Muscle of leg (tissue), 16 donors: ENCODE results near the gene TIMM8B. TPM values are rescaled to one million over a fixed set of nuclear protein-coding genes. Genes with fewer than 3 reads are reported as not detected.
A peak's percentile ranks its signal among the peaks of the same experiment; 100 is the strongest.

Source experiments
- DNase-seq: peaks from one replicate; pipeline ENCODE4 v3.0.0; 2013
- H3K27ac ChIP-seq: one replicate; pipeline ENCODE4 v1.5.1; 2013; ENCODE audit warnings: mild to moderate bottlenecking, low read length, control low read depth
- H3K27me3 ChIP-seq: one replicate; pipeline ENCODE4 v1.6.1; 2013; ENCODE audit warnings: low read length; ENCODE audit not compliant: control insufficient read depth, insufficient read depth
- H3K36me3 ChIP-seq: one replicate; pipeline ENCODE4 v1.6.1; 2013; ENCODE audit warnings: low read length; ENCODE audit not compliant: control insufficient read depth, insufficient read depth
- H3K4me1 ChIP-seq: one replicate; pipeline ENCODE4 v1.6.1; 2013; ENCODE audit warnings: low read length; ENCODE audit not compliant: control insufficient read depth, insufficient read depth
- H3K4me3 ChIP-seq: one replicate; pipeline ENCODE4 v1.5.1; 2013; ENCODE audit warnings: low read length, control low read depth
- H3K9me3 ChIP-seq: replicated peaks from 2 replicates; pipeline ENCODE4 v1.6.1; 2013; ENCODE audit warnings: low read depth, low read length; ENCODE audit not compliant: control insufficient read depth
- WGBS: methylation state at CpG from one replicate; pipeline ENCODE4 v1.1.5; 2013; ENCODE audit warnings: missing lambda C conversion rate; ENCODE audit not compliant: insufficient coverage; 5-methylcytosine and 5-hydroxymethylcytosine counted together
- long read RNA-seq, 11 donors: transcript quantifications; one replicate each; lab custom pipeline, GENCODE V29; 2026
- polyA plus RNA-seq, 8 donors: library from polyadenylated mRNA; unstranded; fragments of 120-200 nt; gene quantifications; one replicate each; pipeline versions ENCODE4 v1.2.1 to v1.2.3, GENCODE V29; 2013; ENCODE audit warnings: inconsistent platforms in 1 of 8, low replicate concordance in 1 of 8; ENCODE audit not compliant: insufficient read length in 8 of 8, insufficient read depth in 1 of 8
- total RNA-seq: library from RNA; stranded (reverse); fragments of 120-200 nt; gene quantifications from one replicate; pipeline ENCODE4 v1.2.4, GENCODE V29; 2013

Gene TIMM8B
- 77.2 TPM for total RNA-seq
- polyA plus RNA-seq = 10 to 100 TPM; 46.6 to 60.5 (median 52.8) TPM
- long read RNA-seq, donor 1, transcript TIMM8B-201 (2 exons, 819 nt) = major isoform, 36 of 38 reads
- long read RNA-seq, donor 1, partial matches to known transcripts = 0 of 38 reads
- long read RNA-seq, donor 1, other reads (novel, unspliced or antisense) = 0 of 38 reads
- long read RNA-seq, donor 2, transcript TIMM8B-201 (2 exons, 819 nt) = major isoform, 7 of 9 reads
- long read RNA-seq, donor 2, partial matches to known transcripts = 0 of 9 reads
- long read RNA-seq, donor 2, other reads (novel, unspliced or antisense) = 0 of 9 reads
- long read RNA-seq, donor 3, transcript TIMM8B-203 (3 exons, 1,155 nt) = minor isoform, 5 of 61 reads
- long read RNA-seq, donor 3, transcript TIMM8B-201 (2 exons, 819 nt) = major isoform, 55 of 61 reads
- long read RNA-seq, donor 3, partial matches to known transcripts = 0 of 61 reads
- long read RNA-seq, donor 3, other reads (novel, unspliced or antisense) = 0 of 61 reads
- long read RNA-seq, donor 4, transcript TIMM8B-201 (2 exons, 819 nt) = major isoform, 62 of 62 reads
- long read RNA-seq, donor 4, partial matches to known transcripts = 0 of 62 reads
- long read RNA-seq, donor 4, other reads (novel, unspliced or antisense) = 0 of 62 reads
- long read RNA-seq, donor 5, transcript TIMM8B-203 (3 exons, 1,155 nt) = minor isoform, 9 of 238 reads
- long read RNA-seq, donor 5, transcript TIMM8B-201 (2 exons, 819 nt) = major isoform, 229 of 238 reads
- long read RNA-seq, donor 5, partial matches to known transcripts = 0 of 238 reads
- long read RNA-seq, donor 5, other reads (novel, unspliced or antisense) = 0 of 238 reads
- long read RNA-seq, donor 6, transcript TIMM8B-201 (2 exons, 819 nt) = major isoform, 264 of 268 reads
- long read RNA-seq, donor 6, partial matches to known transcripts = 0 of 268 reads
- long read RNA-seq, donor 6, other reads (novel, unspliced or antisense) = 0 of 268 reads
- long read RNA-seq, donor 7, transcript TIMM8B-203 (3 exons, 1,155 nt) = minor isoform, 6 of 191 reads
- long read RNA-seq, donor 7, transcript TIMM8B-201 (2 exons, 819 nt) = major isoform, 185 of 191 reads
- long read RNA-seq, donor 7, partial matches to known transcripts = 0 of 191 reads
- long read RNA-seq, donor 7, other reads (novel, unspliced or antisense) = 0 of 191 reads
- long read RNA-seq, donor 8, transcript TIMM8B-201 (2 exons, 819 nt) = major isoform, 89 of 95 reads
- long read RNA-seq, donor 8, transcript TIMM8B-203 (3 exons, 1,155 nt) = minor isoform, 5 of 95 reads
- long read RNA-seq, donor 8, partial matches to known transcripts = 0 of 95 reads
- long read RNA-seq, donor 8, other reads (novel, unspliced or antisense) = 0 of 95 reads
- long read RNA-seq, donor 9, transcript TIMM8B-201 (2 exons, 819 nt) = major isoform, 105 of 157 reads
- long read RNA-seq, donor 9, partial matches to known transcripts = 28 of 157 reads
- long read RNA-seq, donor 9, other reads (novel, unspliced or antisense) = 21 of 157 reads
- long read RNA-seq, donor 10, transcript TIMM8B-201 (2 exons, 819 nt) = major isoform, 160 of 167 reads
- long read RNA-seq, donor 10, transcript TIMM8B-203 (3 exons, 1,155 nt) = minor isoform, 7 of 167 reads
- long read RNA-seq, donor 10, partial matches to known transcripts = 0 of 167 reads
- long read RNA-seq, donor 10, other reads (novel, unspliced or antisense) = 0 of 167 reads
- long read RNA-seq, donor 11, transcript TIMM8B-203 (3 exons, 1,155 nt) = minor isoform, 10 of 276 reads
- long read RNA-seq, donor 11, transcript TIMM8B-201 (2 exons, 819 nt) = major isoform, 86 of 276 reads
- long read RNA-seq, donor 11, partial matches to known transcripts = 174 of 276 reads
- long read RNA-seq, donor 11, other reads (novel, unspliced or antisense) = 6 of 276 reads

- H3K9me3 ChIP-seq = no peaks in the 10 kb centered on the region
- DNase-seq = peak; percentile 99
- H3K27me3 ChIP-seq = no peaks in the 10 kb centered on the region
- H3K4me1 ChIP-seq = peaks cover 7% of the 10 kb centered on the region
- peaks cover 53% of the 10 kb centered on the region for H3K36me3 ChIP-seq
- peak within 1 kb of the TSS; percentile 97 for H3K4me3 ChIP-seq
- under 1% methylated on average over 37 of the region's 45 CpGs for WGBS
- H3K27ac ChIP-seq = peak within 1 kb of the TSS; percentile 62
Observed at GRCh38 chr11:112086422-112087191, at the start of gene TIMM8B, which contains the start of gene SDHD. TSS of gene TIMM8B (minus strand) at chr11:112086756. CDS start at chr11:112086723, 33 bp downstream. TSS of gene SDHD (plus strand) at chr11:112086873. CDS start at chr11:112086908, 35 bp downstream.

DNA sequence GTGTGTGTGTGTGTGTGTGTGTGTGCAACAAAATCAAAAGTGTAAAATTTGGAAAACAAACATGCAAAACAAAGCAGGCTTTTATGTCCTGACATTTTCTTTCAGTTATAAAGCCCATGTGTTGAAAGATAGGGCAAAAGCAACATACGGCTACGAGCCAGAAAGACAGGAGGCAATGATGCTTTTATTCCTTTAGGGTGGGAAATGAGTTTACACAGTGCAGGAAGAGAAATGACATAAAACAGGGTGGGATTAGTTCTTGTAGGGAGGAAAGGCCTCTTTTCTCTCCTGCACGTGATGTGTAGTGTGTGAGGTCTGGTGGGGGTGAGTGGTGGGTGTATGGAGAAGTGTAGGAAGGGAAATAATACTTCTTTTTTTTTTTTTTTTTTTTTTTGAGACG, 47.9 kb upstream of the TIMM8B start:
- H3K27me3 ChIP-seq = no peaks in the 10 kb centered on the region

DNA sequence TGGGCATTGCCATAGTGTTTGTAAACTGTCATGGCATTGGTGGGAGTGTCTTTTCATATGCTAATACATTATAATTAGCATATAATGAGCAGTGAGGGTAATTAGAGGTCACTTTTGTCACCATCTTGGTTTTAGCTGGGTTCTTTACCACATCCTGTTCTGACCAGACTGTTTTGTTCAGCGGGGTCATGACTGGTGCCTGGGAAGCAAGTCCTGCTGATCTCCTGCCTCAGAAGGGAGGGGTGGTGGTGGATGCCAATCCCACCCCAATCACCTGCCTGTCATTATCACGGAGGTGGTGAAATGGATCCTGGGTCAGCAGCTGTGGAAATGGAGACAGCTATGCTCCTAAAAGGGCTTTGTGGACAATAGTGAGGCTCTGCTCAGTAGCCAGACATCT, 46.2 kb upstream of the TIMM8B start:
- no CpG with 5 or more reads among the region's 2 CpGs for WGBS
- H3K4me3 ChIP-seq = no peak overlapping the region

More for the DNA sequence above, 47.9 kb upstream of the TIMM8B start:
- Histone ChIP-seq H3K4me3 (no peak overlapping the region), H3K36me3 (no peaks in the 10 kb centered on the region), H3K9me3 (no peaks in the 10 kb centered on the region), H3K27ac (no peak overlapping the region), H3K4me1 (no peaks in the 10 kb centered on the region)
- DNase-seq = no peak
- WGBS = 43% methylated on average over 2 of the region's 4 CpGs

DNA sequence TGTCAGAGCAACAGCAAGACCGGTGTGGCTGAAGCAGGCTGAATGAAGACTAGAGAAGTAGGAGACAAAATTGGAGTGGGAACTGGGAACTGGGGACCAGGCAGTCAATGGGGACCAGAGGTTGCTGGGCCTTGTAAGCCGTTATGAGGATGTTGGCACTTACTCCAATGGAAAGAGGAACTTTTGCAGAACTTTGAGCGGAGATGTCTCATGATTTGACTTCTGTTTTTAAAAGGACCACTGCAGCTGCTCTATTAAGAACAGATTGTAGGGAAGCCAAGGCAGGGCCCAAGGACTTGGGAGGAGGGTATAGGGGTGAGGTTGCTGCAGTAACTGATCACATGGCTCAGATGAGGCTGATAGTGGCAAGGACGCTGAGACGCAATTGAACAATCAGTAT, 43.1 kb upstream of the TIMM8B start:
- peak; percentile 79 for DNase-seq
- Histone ChIP-seq H3K9me3 (no peaks in the 10 kb centered on the region), H3K4me1 (peaks cover 7% of the 10 kb centered on the region), H3K27ac (no peak overlapping the region), H3K4me3 (no peak overlapping the region), H3K36me3 (no peaks in the 10 kb centered on the region), H3K27me3 (no peaks in the 10 kb centered on the region)
- 82% methylated on average over 5 of the region's 5 CpGs for WGBS

More for the DNA sequence above, 46.2 kb upstream of the TIMM8B start:
- no peak for DNase-seq
- Histone ChIP-seq H3K9me3 (no peaks in the 10 kb centered on the region), H3K4me1 (peaks cover 7% of the 10 kb centered on the region), H3K27ac (no peak overlapping the region), H3K27me3 (no peaks in the 10 kb centered on the region), H3K36me3 (no peaks in the 10 kb centered on the region)

- H3K27me3 ChIP-seq = no peaks in the 10 kb centered on the region
- H3K4me3 ChIP-seq = no peak overlapping the region
- WGBS = 37% methylated on average over 3 of the region's 3 CpGs
- H3K27ac ChIP-seq = no peak overlapping the region
- peak; percentile 22 for DNase-seq
- H3K36me3 ChIP-seq = no peaks in the 10 kb centered on the region
- H3K9me3 ChIP-seq = no peaks in the 10 kb centered on the region
- peaks cover 7% of the 10 kb centered on the region for H3K4me1 ChIP-seq
Observed at GRCh38 chr11:112128483-112129121, 42.0 kb upstream of the TIMM8B start.

GRCh38 chr11:112127056-112127455, 40.5 kb upstream of the TIMM8B start:
- no peaks in the 10 kb centered on the region for H3K36me3 ChIP-seq
- peaks cover 7% of the 10 kb centered on the region for H3K4me1 ChIP-seq
- H3K4me3 ChIP-seq = no peak overlapping the region
- no peaks in the 10 kb centered on the region for H3K9me3 ChIP-seq
- no peak overlapping the region for H3K27ac ChIP-seq
- no peak for DNase-seq
- WGBS = 100% methylated on average over 1 of the region's 2 CpGs
- no peaks in the 10 kb centered on the region for H3K27me3 ChIP-seq

DNA sequence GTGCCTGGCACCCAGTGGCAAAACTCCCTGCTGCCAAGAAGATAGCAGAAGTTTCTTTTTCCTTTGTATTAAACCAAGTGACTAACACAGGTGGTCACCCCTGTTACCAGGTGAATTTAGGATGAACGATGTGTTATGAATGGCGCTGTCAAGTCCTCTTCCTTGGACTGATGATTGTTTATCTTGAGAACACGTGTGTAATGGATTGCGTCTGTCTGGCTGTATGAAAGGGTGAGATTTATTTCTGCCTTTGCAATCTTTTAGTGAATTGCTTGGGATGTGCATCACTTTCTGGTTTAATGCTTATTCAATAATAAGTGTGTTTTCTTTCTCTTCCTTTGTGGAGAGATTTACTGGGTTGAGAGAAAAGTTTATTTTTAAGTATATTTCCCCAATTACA, 36.6 kb upstream of the TIMM8B start:
- Histone ChIP-seq H3K4me3 (no peak overlapping the region), H3K27ac (no peak overlapping the region), H3K9me3 (no peaks in the 10 kb centered on the region), H3K36me3 (no peaks in the 10 kb centered on the region), H3K27me3 (no peaks in the 10 kb centered on the region), H3K4me1 (no peaks in the 10 kb centered on the region)
- no CpG with 5 or more reads among the region's 4 CpGs for WGBS
- no peak for DNase-seq

DNA sequence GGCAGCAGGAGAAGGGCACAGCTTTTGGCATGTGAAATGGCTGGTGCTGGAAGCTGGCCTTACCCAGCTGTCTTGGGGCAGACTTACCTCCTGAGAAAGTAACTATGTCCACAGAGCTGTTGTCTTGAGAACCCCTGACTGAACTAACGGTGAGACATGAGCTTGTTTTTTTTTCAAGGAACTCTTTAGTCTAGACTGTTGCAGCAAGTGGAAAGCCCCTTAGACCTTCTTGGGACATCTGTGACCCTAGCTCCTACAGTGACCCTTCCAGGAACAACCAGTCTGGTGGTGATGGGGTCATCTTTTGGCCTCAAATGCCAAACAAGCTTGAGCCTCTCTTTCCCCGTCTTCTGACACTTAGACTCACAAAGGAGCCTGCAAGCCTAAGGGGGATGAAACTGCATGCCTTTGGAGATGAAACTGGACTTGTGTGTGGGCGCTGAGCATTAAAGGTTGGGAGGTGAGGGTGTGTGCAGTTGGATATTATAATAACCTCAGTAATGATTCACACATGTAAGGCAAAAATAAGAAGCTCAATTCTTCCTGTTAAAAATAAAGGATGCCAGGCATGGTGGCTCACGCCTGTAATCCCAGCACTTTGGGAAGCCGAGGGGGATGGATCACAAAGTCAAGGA, 35.5 kb upstream of the TIMM8B start:
- Histone ChIP-seq H3K4me1 (no peaks in the 10 kb centered on the region), H3K27ac (no peak overlapping the region), H3K27me3 (no peaks in the 10 kb centered on the region), H3K9me3 (no peaks in the 10 kb centered on the region), H3K4me3 (no peak overlapping the region), H3K36me3 (no peaks in the 10 kb centered on the region)
- WGBS = 75% methylated on average over 1 of the region's 5 CpGs
- DNase-seq = no peak
